ENCODE measurements around the gene GUCD1. TPM values are rescaled to one million over a fixed set of nuclear protein-coding genes. Genes with fewer than 3 reads are reported as not detected.
A peak's percentile ranks its signal among the peaks of the same experiment; 100 is the strongest.

The GUCD1 gene
- total and polyA plus RNA-seq, 2 of the 13 experiments (the other 11 are each of a cell fraction or from before 2014, with no cell fraction given), result 128 to 245 TPM

- TF ChIP-seq HOMEZ (CRISPR knock-in tag; IDR thresholded peaks at IDR 0.05; ENCODE audit: low read depth), result 0 out of 2 replicates have a peak, but pooled peaks have one; percentile 24
- peak; percentile 79; the same call in 1 of the 2 replicates for TF ChIP-seq ZC3H4 (CRISPR knock-in tag; IDR thresholded peaks at IDR 0.05; ENCODE audit: borderline replicate concordance)
- peak; percentile 90 for TF ChIP-seq HIC2 (CRISPR knock-in tag; IDR thresholded peaks at IDR 0.05; ENCODE audit: low read depth)
- TF ChIP-seq GABPA (IDR thresholded peaks at IDR 0.05; ENCODE audit: low read depth, low read length), result no peak
- peak; percentile 48; the same call in 1 of the 2 replicates for TF ChIP-seq GABPA (CRISPR knock-in tag; IDR thresholded peaks at IDR 0.05; ENCODE audit: low read depth)
- peak; percentile 66; the same call in 1 of the 2 replicates for TF ChIP-seq HNF1A (IDR thresholded peaks at IDR 0.05; ENCODE audit: low read depth)
- TF ChIP-seq HNF1A (CRISPR knock-in tag; IDR thresholded peaks at IDR 0.05; ENCODE audit: borderline replicate concordance), result no peak
- TF ChIP-seq SOX13 (IDR thresholded peaks at IDR 0.05), result no peak
- TF ChIP-seq SOX13 (CRISPR knock-in tag; conservative IDR thresholded peaks at IDR 0.05 in 1 of 2, IDR thresholded peaks at IDR 0.05 in 1 of 2), result peak in 1 of 2 experiments; percentile 59; a peak in 1 of 4 replicates
- peak; percentile 53; the same call in 1 of the 2 replicates for TF ChIP-seq SMAD3 (CRISPR knock-in tag; IDR thresholded peaks at IDR 0.05)
- 0 out of 2 replicates have a peak, but pooled peaks have one; percentile 12 for TF ChIP-seq ZNF317 (CRISPR knock-in tag; IDR thresholded peaks at IDR 0.05)
- no peak for TF ChIP-seq CHD2 (IDR thresholded peaks at IDR 0.05; ENCODE audit: low read depth, low read length)
- 0 out of 2 replicates have a peak, but pooled peaks have one; percentile 30 for TF ChIP-seq ATF3 (CRISPR knock-in tag; IDR thresholded peaks at IDR 0.05)
- TF ChIP-seq FOXO4 (CRISPR knock-in tag; conservative IDR thresholded peaks at IDR 0.05), result 0 out of 2 replicates have a peak, but pooled peaks have one; percentile 47
- peak; percentile 6; the same call in 1 of the 2 replicates for TF ChIP-seq BORCS8-MEF2B (CRISPR knock-in tag; IDR thresholded peaks at IDR 0.05)
- TF ChIP-seq ZSCAN22 (CRISPR knock-in tag; IDR thresholded peaks at IDR 0.05), result no peak
- TF ChIP-seq MYPOP (CRISPR knock-in tag; IDR thresholded peaks at IDR 0.05), result 0 out of 2 replicates have a peak, but pooled peaks have one; percentile 6
- 0 out of 2 replicates have a peak, but pooled peaks have one; percentile 45 for TF ChIP-seq HOXA5 (CRISPR knock-in tag; IDR thresholded peaks at IDR 0.05)
These were observed 39.1 kb upstream of the GUCD1 start (continued) for GRCh38 chr22:24593836-24594568.
